OCI-LY1 (cell line): ENCODE measurements around the gene FAM76B.

Experiments used
- CTCF ChIP-seq: fragments of 200-600 bp; sonication (generic), shearing (Covaris generic); IDR thresholded peaks from 2 replicates; pipeline ENCODE4 v1.5.1; 2017; ENCODE audit warnings: mild to moderate bottlenecking, antibody characterized with exemption, low read length, moderate library complexity, mixed read lengths
- EZH2 ChIP-seq: fragments of 200-600 bp; sonication (generic), shearing (Covaris generic); IDR thresholded peaks from 2 replicates; pipeline ENCODE4 v1.8.0; 2017; ENCODE audit warnings: borderline replicate concordance, mixed run types, mild to moderate bottlenecking, antibody characterized with exemption, low read length, moderate library complexity, mixed read lengths

DNA sequence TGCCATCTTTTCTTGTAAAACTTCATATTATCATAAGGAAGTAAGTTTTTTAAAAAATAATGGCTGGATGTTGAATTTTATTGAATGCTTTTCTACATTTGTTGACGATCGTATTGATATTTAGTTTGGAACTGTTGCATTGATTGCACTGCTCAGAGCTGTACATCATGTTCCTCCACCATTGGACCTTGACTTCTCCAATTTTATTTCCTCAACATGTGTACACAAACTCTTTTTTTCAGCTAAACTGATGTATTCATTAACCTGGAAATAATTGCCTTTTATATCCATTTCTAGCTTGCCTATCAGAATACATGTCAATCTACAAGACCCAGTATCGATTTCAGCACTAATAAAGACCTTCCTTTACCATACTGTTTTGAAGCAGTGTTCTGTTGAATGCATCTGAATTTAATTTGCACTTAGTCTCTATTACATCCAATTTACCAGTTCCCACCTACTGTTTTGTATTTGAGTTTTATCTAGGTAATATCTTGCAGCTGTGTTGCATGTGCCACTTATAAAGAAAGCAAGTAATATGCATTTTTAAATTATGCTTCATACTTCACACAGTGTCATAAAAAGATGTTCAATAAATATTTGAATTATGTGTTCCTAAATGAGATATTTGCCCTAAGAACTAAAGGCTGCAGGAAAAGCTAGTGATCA lies 6.2 kb upstream of the FAM76B start:
- TF ChIP-seq CTCF: no peak
- TF ChIP-seq EZH2: no peak
